HUES6 (cell line): Measurements from ENCODE around the gene TLR9.

Experiments used
- H3K27ac ChIP-seq: 2 replicates; pipeline ENCODE4 v1.7.0; 2013; ENCODE audit warnings: low read depth, mild to moderate bottlenecking, low read length, inconsistent platforms
- H3K27me3 ChIP-seq: 2 replicates; pipeline ENCODE4 v1.6.1; 2013; ENCODE audit warnings: low read length; ENCODE audit not compliant: control insufficient read depth, insufficient read depth
- H3K36me3 ChIP-seq: 2 replicates; pipeline ENCODE4 v1.6.1; 2013; ENCODE audit warnings: low read length; ENCODE audit not compliant: control insufficient read depth, insufficient read depth
- H3K4me1 ChIP-seq: 2 replicates; pipeline ENCODE4 v1.6.1; 2013; ENCODE audit warnings: low read length; ENCODE audit not compliant: control insufficient read depth, insufficient read depth
- H3K4me3 ChIP-seq: 2 replicates; pipeline ENCODE4 v1.5.1; 2013; ENCODE audit warnings: low read depth, low read length
- H3K9ac ChIP-seq: one replicate; pipeline ENCODE4 v1.6.1; 2013; ENCODE audit warnings: mild to moderate bottlenecking, low read length
- H3K9me3 ChIP-seq: 2 replicates; pipeline ENCODE4 v1.6.1; 2013; ENCODE audit warnings: low read depth, low read length; ENCODE audit not compliant: control insufficient read depth, insufficient read depth

TLR9 gene

DNA sequence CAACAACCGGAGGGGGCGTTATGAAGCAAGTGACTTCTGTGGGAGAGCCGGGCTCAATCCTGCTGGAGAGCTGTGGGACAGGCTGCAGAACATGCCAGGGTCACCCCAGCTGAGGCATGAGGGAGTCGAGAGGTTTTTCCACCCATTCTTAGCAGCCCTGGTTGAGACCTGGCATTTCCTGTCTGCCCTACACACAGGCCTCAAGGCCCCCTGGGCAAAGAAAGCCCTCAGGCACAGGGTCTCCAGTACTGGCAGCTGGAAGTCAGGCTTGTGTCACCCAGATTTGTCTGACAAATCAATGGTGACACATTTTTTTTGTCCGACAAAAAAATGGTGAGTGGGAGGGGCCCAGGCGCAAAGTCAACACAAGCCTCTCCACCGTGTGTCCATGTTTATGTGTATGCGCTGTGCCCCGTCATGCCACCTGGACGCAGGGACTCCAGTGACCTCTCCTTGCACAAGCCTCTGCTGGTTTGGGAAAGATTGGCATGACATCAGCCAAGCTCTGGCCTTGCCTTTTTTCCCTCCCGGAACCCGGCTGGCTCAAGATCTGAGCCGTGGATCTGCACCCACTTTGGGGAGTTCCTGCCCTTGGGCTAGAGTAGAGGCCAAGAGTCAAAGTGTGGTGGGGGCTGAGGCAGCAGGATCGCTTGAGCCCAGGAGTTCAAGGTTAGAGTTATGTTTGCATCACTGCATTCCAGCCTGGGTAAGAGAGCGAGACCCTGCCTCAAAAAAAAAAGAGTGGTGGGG lies 48.3 kb downstream of the TLR9 start:
- Histone ChIP-seq H3K9ac (no peak overlapping the region), H3K27ac (no peak overlapping the region), H3K4me1 (no peaks in the 10 kb centered on the region; the same call in 1 of the 2 replicates), H3K27me3 (no peaks in the 10 kb centered on the region), H3K4me3 (no peak overlapping the region), H3K36me3 (no peaks in the 10 kb centered on the region), H3K9me3 (no peaks in the 10 kb centered on the region)

DNA sequence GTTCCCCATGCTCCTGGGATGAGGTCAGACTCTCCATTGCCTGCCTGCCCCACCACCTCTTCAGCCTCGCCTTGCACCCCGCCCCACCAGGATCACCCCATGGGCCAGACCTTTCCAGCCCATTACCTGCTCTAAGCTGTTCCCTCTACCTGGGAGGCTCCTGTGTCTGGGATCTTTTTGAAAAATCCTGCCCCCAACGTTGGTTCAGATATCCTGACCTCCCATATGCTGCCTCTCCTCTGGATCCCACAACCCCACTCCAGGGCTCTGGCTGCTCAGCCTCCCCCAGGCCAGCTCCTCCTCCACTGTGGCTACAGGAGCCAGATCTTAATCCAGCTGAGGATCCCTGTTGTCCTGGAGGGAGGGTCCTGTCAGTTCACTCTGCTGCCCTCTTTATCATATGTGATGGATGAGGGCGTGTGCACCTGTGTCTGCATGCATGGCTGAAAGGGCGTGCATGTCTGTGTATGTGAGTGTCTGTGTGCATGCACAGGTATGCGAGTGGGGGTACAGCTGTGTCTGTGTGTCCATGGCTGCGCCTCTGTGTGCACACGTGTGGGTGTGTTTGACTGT lies 49.2 kb downstream of the TLR9 start:
- H3K9me3 ChIP-seq, result no peaks in the 10 kb centered on the region
- no peak overlapping the region for H3K27ac ChIP-seq
- H3K4me3 ChIP-seq, result no peak overlapping the region
- H3K4me1 ChIP-seq, result no peaks in the 10 kb centered on the region; the same call in 1 of the 2 replicates
- H3K27me3 ChIP-seq, result no peaks in the 10 kb centered on the region
- H3K9ac ChIP-seq, result no peak overlapping the region
- H3K36me3 ChIP-seq, result no peaks in the 10 kb centered on the region

DNA sequence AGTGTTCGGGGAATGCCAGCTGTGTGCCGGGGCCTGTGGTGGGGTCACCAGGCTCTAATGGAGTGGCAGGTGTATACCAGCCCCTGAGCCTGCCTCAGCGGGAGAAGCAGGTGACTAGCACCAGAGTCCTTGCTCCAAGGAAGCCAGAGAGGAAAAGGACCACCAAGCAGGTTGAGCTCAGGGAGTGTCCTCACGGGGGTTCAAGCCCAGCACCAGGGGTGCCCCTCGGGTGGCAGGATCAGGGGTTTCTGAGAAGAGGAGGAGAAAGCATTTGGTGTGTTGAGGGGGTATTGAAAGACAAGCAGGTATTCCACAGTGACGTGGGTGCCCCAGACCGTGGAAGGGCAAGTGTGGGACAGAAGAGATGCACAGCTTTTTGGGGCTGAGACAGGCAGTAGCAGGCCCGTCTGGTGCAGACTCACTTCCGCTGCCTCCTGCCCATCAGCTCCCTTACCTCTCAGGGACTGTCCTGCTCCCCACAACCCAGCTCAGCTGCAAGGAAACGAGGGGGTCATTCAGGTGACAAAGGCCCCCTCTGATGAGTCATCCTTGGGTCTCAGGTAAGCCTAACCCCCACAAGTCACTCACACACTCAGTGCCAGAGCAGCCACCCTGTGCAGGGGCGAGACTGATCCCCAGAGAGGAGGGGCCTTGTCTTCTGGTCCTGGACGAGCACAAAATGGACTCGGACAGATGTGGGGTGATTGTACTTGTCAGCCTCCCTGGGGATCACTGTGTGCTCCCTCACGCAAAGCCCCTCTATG lies 49.8 kb downstream of the TLR9 start:
- no peaks in the 10 kb centered on the region for H3K36me3 ChIP-seq
- no peak overlapping the region for H3K4me3 ChIP-seq
- no peak overlapping the region for H3K27ac ChIP-seq
- H3K9me3 ChIP-seq, result no peaks in the 10 kb centered on the region
- H3K27me3 ChIP-seq, result no peaks in the 10 kb centered on the region
- no peak overlapping the region for H3K9ac ChIP-seq
- H3K4me1 ChIP-seq, result no peaks in the 10 kb centered on the region; the same call in 1 of the 2 replicates

DNA sequence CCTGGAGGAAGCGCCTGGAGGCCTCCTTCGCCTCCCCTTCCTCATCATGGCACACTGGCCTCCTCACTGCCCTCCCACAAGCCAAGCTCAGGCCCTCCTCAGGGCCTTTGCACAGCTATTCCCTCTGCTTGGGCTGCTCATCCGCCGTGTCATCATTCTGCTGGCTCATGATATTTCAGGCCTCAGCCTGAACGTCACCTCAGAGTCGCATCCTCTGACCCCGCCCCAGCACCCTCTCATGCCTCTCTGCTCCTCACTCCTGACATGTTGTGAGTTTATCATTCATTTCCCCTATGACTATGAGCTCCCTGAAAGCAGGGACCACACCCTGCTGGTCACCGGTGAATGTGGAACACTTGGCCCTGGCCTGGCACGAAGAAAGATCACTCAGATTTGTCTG lies 50.5 kb downstream of the TLR9 start:
- H3K27ac ChIP-seq, result no peak overlapping the region
- H3K4me1 ChIP-seq, result no peaks in the 10 kb centered on the region; the same call in 1 of the 2 replicates
- no peak overlapping the region for H3K4me3 ChIP-seq
- no peak overlapping the region for H3K9ac ChIP-seq
- no peaks in the 10 kb centered on the region for H3K9me3 ChIP-seq
- H3K27me3 ChIP-seq, result no peaks in the 10 kb centered on the region
- no peaks in the 10 kb centered on the region for H3K36me3 ChIP-seq

DNA sequence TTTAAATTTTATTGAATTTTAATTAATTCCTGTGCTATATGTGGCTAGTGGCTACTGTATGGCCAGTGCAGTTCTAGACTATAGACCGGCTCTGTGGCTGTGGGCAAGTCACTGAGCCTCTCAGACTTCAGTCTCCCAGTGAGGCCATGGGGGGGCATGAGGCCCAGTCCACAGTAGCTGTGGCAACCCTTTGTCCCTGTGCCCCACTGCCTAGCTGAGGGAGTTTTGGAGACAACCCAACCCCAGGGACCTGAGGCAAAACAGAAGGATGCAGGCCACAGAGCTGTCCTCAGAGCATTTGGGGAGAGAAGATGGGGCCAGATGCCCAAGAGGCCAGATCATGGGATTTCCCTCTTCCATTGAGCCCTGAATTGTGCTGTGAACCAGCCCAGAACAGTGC lies 52.3 kb downstream of the TLR9 start:
- no peaks in the 10 kb centered on the region for H3K9me3 ChIP-seq
- H3K4me1 ChIP-seq, result no peaks in the 10 kb centered on the region; the same call in 1 of the 2 replicates
- no peak overlapping the region for H3K4me3 ChIP-seq
- no peak overlapping the region for H3K9ac ChIP-seq
- no peak overlapping the region for H3K27ac ChIP-seq
- H3K27me3 ChIP-seq, result no peaks in the 10 kb centered on the region
- H3K36me3 ChIP-seq, result no peaks in the 10 kb centered on the region

DNA sequence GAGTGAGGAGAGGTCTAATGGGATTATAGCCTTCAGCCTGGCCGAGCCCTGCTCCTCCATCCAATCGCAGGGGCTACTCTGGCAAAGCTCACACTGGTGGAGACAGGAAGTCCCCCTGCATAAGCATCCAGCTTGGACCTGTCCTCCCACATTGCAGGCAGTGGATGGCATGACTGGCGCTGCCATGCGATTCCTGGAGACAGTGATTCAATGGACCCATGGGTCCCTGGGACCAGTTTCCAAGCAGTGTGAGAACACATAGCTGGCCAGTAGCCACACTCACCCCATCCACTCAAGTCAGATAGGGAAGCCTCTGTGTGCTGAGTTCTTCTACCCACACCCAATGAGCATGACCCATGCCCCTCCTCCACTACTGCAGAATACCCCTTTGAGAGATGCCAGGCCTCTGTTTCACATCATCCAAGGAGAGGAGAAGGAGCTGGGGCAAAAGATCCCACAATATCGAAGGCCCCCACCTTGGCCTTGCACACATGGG lies 53.1 kb downstream of the TLR9 start:
- Histone ChIP-seq H3K4me3 (no peak overlapping the region), H3K9ac (no peak overlapping the region), H3K9me3 (no peaks in the 10 kb centered on the region), H3K27me3 (no peaks in the 10 kb centered on the region), H3K36me3 (no peaks in the 10 kb centered on the region), H3K4me1 (no peaks in the 10 kb centered on the region), H3K27ac (no peak overlapping the region)

DNA sequence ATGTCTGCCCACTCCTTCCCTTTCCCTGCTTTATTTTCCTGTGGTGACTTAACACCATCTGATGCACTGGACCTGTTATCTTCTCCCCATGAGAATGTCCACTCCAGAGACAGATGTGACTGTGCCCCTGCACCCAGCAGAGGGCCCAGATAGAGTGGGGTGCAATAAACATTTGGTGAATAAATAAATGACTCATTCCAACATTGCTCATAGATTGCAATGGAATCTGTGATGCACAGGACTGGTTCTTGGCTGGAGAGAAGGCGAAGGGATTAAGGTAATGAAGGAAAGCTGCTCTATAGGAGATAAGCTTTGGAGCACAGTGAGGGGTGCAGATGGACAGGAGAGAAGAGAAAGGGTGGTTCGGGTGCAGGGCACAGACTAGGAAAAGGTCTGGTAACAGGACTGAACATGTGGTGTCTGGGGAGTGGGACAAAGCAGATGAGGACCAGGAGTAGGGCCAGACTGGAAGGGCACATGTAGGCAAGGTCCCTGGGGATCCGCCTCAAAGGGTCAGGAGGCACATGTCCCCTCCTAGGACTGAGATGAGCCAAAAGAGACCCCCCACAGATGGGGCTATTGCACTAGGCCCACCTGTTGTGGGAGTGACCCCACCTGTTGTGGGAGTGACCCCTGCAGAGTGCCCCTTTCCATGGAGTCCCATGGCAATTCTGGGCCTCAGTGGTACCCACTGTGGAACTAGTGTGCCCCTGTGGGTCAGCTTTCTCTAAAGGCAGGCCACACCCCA lies 53.8 kb downstream of the TLR9 start:
- H3K9me3 ChIP-seq, result no peaks in the 10 kb centered on the region
- no peak overlapping the region for H3K27ac ChIP-seq
- H3K4me3 ChIP-seq, result no peak overlapping the region
- no peak overlapping the region for H3K9ac ChIP-seq
- no peaks in the 10 kb centered on the region for H3K27me3 ChIP-seq
- H3K36me3 ChIP-seq, result no peaks in the 10 kb centered on the region
- peaks cover 3% of the 10 kb centered on the region; the same call in 1 of the 2 replicates for H3K4me1 ChIP-seq
